G401.6 (cell line): ENCODE data around the gene TCIRG1.
"Not testable (repeated sequence)": the region's sequence is repeated elsewhere in the genome, so short reads cannot be mapped to it uniquely, and the experiment has no call there.

Experiments
- FAIRE-seq: peaks from 2 replicates; lab custom pipeline; 2012; peaks lifted over from hg19 to GRCh38; lab: Jason Lieb, UNC

TCIRG1 gene

GRCh38 chr11:68090287-68090686 is 51.5 kb downstream of the TCIRG1 start:
- no peak for FAIRE-seq

GRCh38 chr11:68090706-68091105 is 51.9 kb downstream of the TCIRG1 start:
- no peak for FAIRE-seq

- no peak for FAIRE-seq
These were observed 53.6 kb downstream of the TCIRG1 start for GRCh38 chr11:68092411-68092810.

GRCh38 chr11:68092946-68093345 is 54.1 kb downstream of the TCIRG1 start:
- not testable (repeated sequence) for FAIRE-seq

GRCh38 chr11:68093565-68093964 is 54.7 kb downstream of the TCIRG1 start:
- no peak for FAIRE-seq

- no peak for FAIRE-seq
These were observed 58.1 kb downstream of the TCIRG1 start for GRCh38 chr11:68096962-68097361.

GRCh38 chr11:68099057-68099456 is 60.2 kb downstream of the TCIRG1 start:
- FAIRE-seq, result no peak

GRCh38 chr11:68099474-68100405 is 60.9 kb downstream of the TCIRG1 start:
- no peak for FAIRE-seq
